A549 (cell line): ENCODE measurements around the gene TNFRSF11A. TPM values are rescaled to one million over a fixed set of nuclear protein-coding genes. Genes with fewer than 3 reads are reported as not detected.

Source experiments
- ATAC-seq, 2 experiments: fragments of 200-7000 bp in 1 of 2; fragments of >200 bp in 1 of 2; cut with Nextera tagmentation in 1 of 2; cut with Tn5 transposase in 1 of 2; 3 replicates each; pipeline versions ENCODE4 v1.8.0 to v1.9.1; 2018 to 2020; ENCODE audit warnings: mild to moderate bottlenecking in 1 of 2, moderate library complexity in 1 of 2
- CTCF ChIA-PET: fragments of 300-600 bp; sonication (Branson Sonifier 250); formaldehyde crosslinking; extraction: SDS; loops from one replicate; lab custom pipeline; 2021; ENCODE audit warnings: antibody characterized with exemption, inconsistent platforms; lab: Yijun Ruan, JAX
- POLR2A ChIA-PET: fragments of 350-600 bp; formaldehyde crosslinking; extraction: SDS; loops from one replicate; lab custom pipeline; 2021; ENCODE audit warnings: antibody characterized with exemption, inconsistent platforms; lab: Yijun Ruan, JAX
- DNase-seq, 2 experiments: peaks; one replicate each; pipeline versions ENCODE4 v3.0.0 to v3.0.0-alpha.2; 2011 to 2016; ENCODE audit warnings: low read depth in 1 of 2, low spot score in 1 of 2
- FAIRE-seq: peaks from 2 replicates; lab custom pipeline; 2011; peaks lifted over from hg19 to GRCh38; lab: Jason Lieb, UNC
- H3K27ac ChIP-seq, 2 experiments: fragments of >200 bp; sonication (Bioruptor Twin); formaldehyde crosslinking; 3 replicates each; pipeline ENCODE4 v1.5.1; 2016 to 2017
- H3K4me1 ChIP-seq: fragments of >200 bp; sonication (Bioruptor Twin); formaldehyde crosslinking; 3 replicates; pipeline ENCODE4 v1.6.1; 2016
- H3K4me2 ChIP-seq: fragments of >200 bp; sonication (Bioruptor Twin); formaldehyde crosslinking; 3 replicates; pipeline ENCODE4 v1.6.1; 2016
- H3K4me3 ChIP-seq: fragments of >200 bp; sonication (Bioruptor Twin); formaldehyde crosslinking; 3 replicates; pipeline ENCODE4 v1.5.1; 2016
- H3K9me3 ChIP-seq: fragments of >200 bp; sonication (Bioruptor Twin); formaldehyde crosslinking; 3 replicates; pipeline ENCODE4 v1.6.1; 2016
- CBX2 ChIP-seq: fragments of 200-600 bp; sonication (generic); IDR thresholded peaks from 2 replicates; pipeline ENCODE4 v1.6.1; 2016; ENCODE audit warnings: low read depth, mild to moderate bottlenecking, borderline replicate concordance
- CBX8 ChIP-seq: fragments of 200-600 bp; sonication (generic); IDR thresholded peaks from 2 replicates; pipeline ENCODE4 v1.6.1; 2016
- CEBPB ChIP-seq, 2 experiments: fragments of >200 bp in 1 of 2; sonication (Bioruptor Twin) in 1 of 2; formaldehyde crosslinking in 1 of 2; IDR thresholded peaks; 2 replicates each; pipeline ENCODE4 v1.6.1; 2012 to 2016
- HEYL ChIP-seq: fragments of 250-450 bp; sonication (Bioruptor Pico); IDR thresholded peaks from 2 replicates; pipeline ENCODE4 v1.8.0; 2021; ENCODE audit warnings: mild to moderate bottlenecking, moderate library complexity
- HOXA7 ChIP-seq: fragments of 250-450 bp; sonication (Bioruptor Pico); IDR thresholded peaks from 2 replicates; pipeline ENCODE4 v1.5.0; 2020; ENCODE audit warnings: mild to moderate bottlenecking, moderate library complexity
- HOXB13 ChIP-seq: fragments of 250-450 bp; sonication (Bioruptor Pico); IDR thresholded peaks from 2 replicates; pipeline ENCODE4 v1.5.0; 2020; ENCODE audit warnings: low read depth, mild to moderate bottlenecking, moderate library complexity
- HOXB5 ChIP-seq: fragments of 250-450 bp; sonication (Bioruptor Pico); IDR thresholded peaks from 2 replicates; pipeline ENCODE4 v1.5.0; 2020; ENCODE audit warnings: mild to moderate bottlenecking, moderate library complexity
- JUN ChIP-seq, 2 experiments: fragments of >200 bp; sonication (Bioruptor Twin); formaldehyde crosslinking; IDR thresholded peaks; 2 replicates in 1 of 2; 3 replicates in 1 of 2; pipeline ENCODE4 v1.6.1; 2016 to 2017
- KDM5A ChIP-seq: fragments of 200-600 bp; sonication (generic); IDR thresholded peaks from 2 replicates; pipeline ENCODE4 v1.6.1; 2016; ENCODE audit warnings: antibody characterized with exemption, mild to moderate bottlenecking
- NPAS2 ChIP-seq: fragments of 250-450 bp; sonication (Bioruptor Pico); IDR thresholded peaks from 2 replicates; pipeline ENCODE4 v1.8.0; 2022; ENCODE audit warnings: mild to moderate bottlenecking, moderate library complexity, borderline replicate concordance
- RAD21 ChIP-seq, 2 experiments: fragments of >200 bp in 1 of 2; sonication (Bioruptor Twin) in 1 of 2; formaldehyde crosslinking in 1 of 2; IDR thresholded peaks in 1 of 2; conservative IDR thresholded peaks in 1 of 2; 2 replicates in 1 of 2; 3 replicates in 1 of 2; pipeline ENCODE4 v1.6.1; 2012 to 2018; ENCODE audit warnings: inconsistent platforms in 1 of 2
- RCOR1 ChIP-seq: fragments of 150-350 bp; IDR thresholded peaks from 2 replicates; pipeline ENCODE4 v1.6.1; 2014; ENCODE audit warnings: antibody characterized with exemption, low read length, low read depth
- RFX5 ChIP-seq: fragments of 450-650 bp; IDR thresholded peaks from 2 replicates; pipeline ENCODE4 v1.7.1; 2014; ENCODE audit warnings: antibody characterized with exemption, mild to moderate bottlenecking, moderate library complexity
- SMC3 ChIP-seq: fragments of >200 bp; sonication (Bioruptor Twin); formaldehyde crosslinking; IDR thresholded peaks from 3 replicates; pipeline ENCODE4 v1.6.1; 2018; ENCODE audit warnings: inconsistent platforms
- SREBF2 ChIP-seq: fragments of 450-650 bp; IDR thresholded peaks from 2 replicates; pipeline ENCODE4 v1.6.1; 2014; ENCODE audit warnings: mild to moderate bottlenecking, moderate library complexity
- ZFP36 ChIP-seq: fragments of 450-650 bp; IDR thresholded peaks from 2 replicates; pipeline ENCODE4 v1.6.1; 2014; ENCODE audit warnings: borderline replicate concordance; ENCODE audit not compliant: partially characterized antibody
- WGBS: methylation state at CpG from one replicate; pipeline ENCODE4 v1.1.6; 2017; ENCODE audit errors: missing lambda C conversion rate; 5-methylcytosine and 5-hydroxymethylcytosine counted together
- polyA plus RNA-seq, 4 experiments: library from polyadenylated mRNA; depleted of rRNA in 3 of 4; stranded (reverse); fragments of >200 nt; fragmentation: RNase III in 1 of 4; extraction: RNeasy Plus Mini Kit Qiagen cat#74134 plus additional on column Dnase treatment in 1 of 4; gene quantifications; 2 replicates in 3 of 4; 3 replicates in 1 of 4; pipeline ENCODE4 v1.2.3, GENCODE V29; 2011 to 2017
- TF ChIP-seq, protein P1 (sequence below): fragments of >200 bp; sonication (Bioruptor Twin); formaldehyde crosslinking; IDR thresholded peaks from 3 replicates; pipeline ENCODE4 v1.5.1; 2016
- TF ChIP-seq, protein P2 (sequence below): fragments of 200-600 bp; sonication (generic); IDR thresholded peaks from 2 replicates; pipeline ENCODE4 v1.6.1; 2016; ENCODE audit warnings: antibody characterized with exemption, mild to moderate bottlenecking, moderate library complexity
- TF ChIP-seq, protein P3 (sequence below): fragments of 250-450 bp; sonication (Bioruptor Pico); IDR thresholded peaks from 2 replicates; pipeline ENCODE4 v1.5.0; 2020; ENCODE audit warnings: low read depth, mild to moderate bottlenecking, moderate library complexity

TNFRSF11A gene
- polyA plus RNA-seq, 2 of the 4 experiments (the other 2 are of a cell fraction), result 1.9 to 4.0 TPM

DNA sequence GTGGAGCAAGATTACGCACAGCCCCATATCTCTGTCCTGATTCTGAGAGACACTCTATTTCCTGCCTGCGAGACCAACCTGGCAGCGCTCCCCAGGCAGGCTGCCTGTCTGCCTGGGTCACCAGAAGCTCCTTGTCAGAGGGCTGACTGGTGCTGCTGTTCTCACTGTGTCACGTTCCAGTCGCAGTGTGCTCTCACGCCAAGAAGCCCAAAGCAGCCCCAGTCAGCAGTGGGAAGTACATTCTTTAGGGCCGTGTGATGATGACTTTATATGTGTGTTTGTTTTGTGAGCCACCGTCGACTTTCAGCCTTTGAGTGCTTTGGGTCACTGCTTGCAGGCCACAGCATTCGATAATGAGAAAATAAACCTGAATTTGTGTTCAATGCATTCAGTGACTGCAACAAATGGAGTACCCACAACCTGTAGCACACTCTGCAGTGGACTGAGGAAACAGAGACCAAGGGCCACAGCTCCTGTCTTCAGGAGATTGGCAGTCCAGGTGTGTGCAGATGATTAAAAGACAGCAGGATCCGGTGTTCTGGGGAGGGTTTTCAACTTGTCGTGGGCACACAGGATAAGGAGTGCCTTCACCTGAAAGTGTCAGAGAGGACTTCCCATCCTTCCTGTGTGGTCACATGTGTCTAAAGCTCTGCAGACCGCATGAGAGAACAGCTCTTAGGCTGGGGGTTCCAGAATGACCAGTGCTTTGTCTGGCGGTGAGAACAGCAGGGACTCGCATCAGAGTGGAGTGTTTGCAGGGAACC lies 4.8 kb downstream of the TNFRSF11A start:
- WGBS, result 28% methylated on average over 12 of the region's 15 CpGs
- no peak for FAIRE-seq
- CTCF ChIA-PET, result interaction anchor here (0.9 kb wide), 2 partner anchors 69 to 254 kb away, joined by 3 to 4 read pairs; no protein-coding TSS in a partner anchor
- POLR2A ChIA-PET, result interaction anchor here (0.7 kb wide), 1 partner anchor 55 kb away, joined by 3 read pairs; no protein-coding TSS in a partner anchor
- no peaks in the 10 kb centered on the region for H3K9me3 ChIP-seq
- H3K27ac ChIP-seq, result peak overlapping the region in 1 of 2 experiments; percentile 67; a peak in 3 of 6 replicates
- no peak for DNase-seq
- no peak overlapping the region for H3K4me3 ChIP-seq
- ATAC-seq, result peak; percentile 20 to 23; a peak in 4 of 6 replicates
- TF ChIP-seq CBX8 (no peak), HOXB5 (CRISPR knock-in tag) (no peak), RAD21 (conservative IDR thresholded peaks at IDR 0.05 in 1 of 2, IDR thresholded peaks at IDR 0.05 in 1 of 2) (no peak), NPAS2 (CRISPR knock-in tag) (no peak), SMC3 (no peak), KDM5A (no peak), SREBF2 (no peak), JUN (IDR thresholded peaks at IDR 0.05) (no peak), HOXB13 (CRISPR knock-in tag) (no peak), CEBPB (IDR thresholded peaks at IDR 0.05) (no peak)
- TF ChIP-seq, protein P1, sequence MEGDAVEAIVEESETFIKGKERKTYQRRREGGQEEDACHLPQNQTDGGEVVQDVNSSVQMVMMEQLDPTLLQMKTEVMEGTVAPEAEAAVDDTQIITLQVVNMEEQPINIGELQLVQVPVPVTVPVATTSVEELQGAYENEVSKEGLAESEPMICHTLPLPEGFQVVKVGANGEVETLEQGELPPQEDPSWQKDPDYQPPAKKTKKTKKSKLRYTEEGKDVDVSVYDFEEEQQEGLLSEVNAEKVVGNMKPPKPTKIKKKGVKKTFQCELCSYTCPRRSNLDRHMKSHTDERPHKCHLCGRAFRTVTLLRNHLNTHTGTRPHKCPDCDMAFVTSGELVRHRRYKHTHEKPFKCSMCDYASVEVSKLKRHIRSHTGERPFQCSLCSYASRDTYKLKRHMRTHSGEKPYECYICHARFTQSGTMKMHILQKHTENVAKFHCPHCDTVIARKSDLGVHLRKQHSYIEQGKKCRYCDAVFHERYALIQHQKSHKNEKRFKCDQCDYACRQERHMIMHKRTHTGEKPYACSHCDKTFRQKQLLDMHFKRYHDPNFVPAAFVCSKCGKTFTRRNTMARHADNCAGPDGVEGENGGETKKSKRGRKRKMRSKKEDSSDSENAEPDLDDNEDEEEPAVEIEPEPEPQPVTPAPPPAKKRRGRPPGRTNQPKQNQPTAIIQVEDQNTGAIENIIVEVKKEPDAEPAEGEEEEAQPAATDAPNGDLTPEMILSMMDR, result no peak
- TF ChIP-seq, protein P2, sequence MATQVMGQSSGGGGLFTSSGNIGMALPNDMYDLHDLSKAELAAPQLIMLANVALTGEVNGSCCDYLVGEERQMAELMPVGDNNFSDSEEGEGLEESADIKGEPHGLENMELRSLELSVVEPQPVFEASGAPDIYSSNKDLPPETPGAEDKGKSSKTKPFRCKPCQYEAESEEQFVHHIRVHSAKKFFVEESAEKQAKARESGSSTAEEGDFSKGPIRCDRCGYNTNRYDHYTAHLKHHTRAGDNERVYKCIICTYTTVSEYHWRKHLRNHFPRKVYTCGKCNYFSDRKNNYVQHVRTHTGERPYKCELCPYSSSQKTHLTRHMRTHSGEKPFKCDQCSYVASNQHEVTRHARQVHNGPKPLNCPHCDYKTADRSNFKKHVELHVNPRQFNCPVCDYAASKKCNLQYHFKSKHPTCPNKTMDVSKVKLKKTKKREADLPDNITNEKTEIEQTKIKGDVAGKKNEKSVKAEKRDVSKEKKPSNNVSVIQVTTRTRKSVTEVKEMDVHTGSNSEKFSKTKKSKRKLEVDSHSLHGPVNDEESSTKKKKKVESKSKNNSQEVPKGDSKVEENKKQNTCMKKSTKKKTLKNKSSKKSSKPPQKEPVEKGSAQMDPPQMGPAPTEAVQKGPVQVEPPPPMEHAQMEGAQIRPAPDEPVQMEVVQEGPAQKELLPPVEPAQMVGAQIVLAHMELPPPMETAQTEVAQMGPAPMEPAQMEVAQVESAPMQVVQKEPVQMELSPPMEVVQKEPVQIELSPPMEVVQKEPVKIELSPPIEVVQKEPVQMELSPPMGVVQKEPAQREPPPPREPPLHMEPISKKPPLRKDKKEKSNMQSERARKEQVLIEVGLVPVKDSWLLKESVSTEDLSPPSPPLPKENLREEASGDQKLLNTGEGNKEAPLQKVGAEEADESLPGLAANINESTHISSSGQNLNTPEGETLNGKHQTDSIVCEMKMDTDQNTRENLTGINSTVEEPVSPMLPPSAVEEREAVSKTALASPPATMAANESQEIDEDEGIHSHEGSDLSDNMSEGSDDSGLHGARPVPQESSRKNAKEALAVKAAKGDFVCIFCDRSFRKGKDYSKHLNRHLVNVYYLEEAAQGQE, result no peak
- peak overlapping the region; percentile 47 for H3K4me2 ChIP-seq
- peaks cover 26% of the 10 kb centered on the region for H3K4me1 ChIP-seq

DNA sequence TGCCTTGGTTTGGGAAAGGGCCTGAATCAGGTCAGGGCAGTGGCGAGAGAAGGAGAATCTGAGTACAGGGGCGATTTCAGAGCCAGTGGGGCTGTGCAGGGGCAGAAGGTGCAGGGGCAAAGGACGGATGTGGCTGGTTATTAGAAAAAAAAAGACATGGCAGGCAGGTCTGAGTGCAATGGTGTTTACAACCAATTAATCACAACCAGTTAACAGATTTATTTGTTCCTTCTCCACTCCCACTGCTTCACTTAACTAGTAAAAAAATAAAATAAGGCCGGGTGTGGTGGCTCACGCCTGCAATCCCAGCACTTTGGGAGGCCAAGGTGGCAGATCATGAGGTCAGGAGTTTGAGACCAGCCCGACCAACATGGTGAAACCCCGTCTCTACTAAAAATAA lies 5.5 kb downstream of the TNFRSF11A start:
- POLR2A ChIA-PET, result no interaction called here
- CTCF ChIA-PET, result no interaction called here
- Histone ChIP-seq H3K27ac (no peak overlapping the region), H3K4me3 (no peak overlapping the region), H3K9me3 (no peaks in the 10 kb centered on the region), H3K4me1 (peaks cover 26% of the 10 kb centered on the region), H3K4me2 (no peak overlapping the region)
- ATAC-seq (no peak), DNase-seq (no peak), FAIRE-seq (no peak)
- 96% methylated on average over 7 of the region's 7 CpGs for WGBS
- TF ChIP-seq RFX5 (no peak), ZFP36 (no peak), HEYL (CRISPR knock-in tag) (no peak), RCOR1 (no peak), HOXA7 (CRISPR knock-in tag) (no peak), CBX2 (no peak)
- TF ChIP-seq, protein P3, sequence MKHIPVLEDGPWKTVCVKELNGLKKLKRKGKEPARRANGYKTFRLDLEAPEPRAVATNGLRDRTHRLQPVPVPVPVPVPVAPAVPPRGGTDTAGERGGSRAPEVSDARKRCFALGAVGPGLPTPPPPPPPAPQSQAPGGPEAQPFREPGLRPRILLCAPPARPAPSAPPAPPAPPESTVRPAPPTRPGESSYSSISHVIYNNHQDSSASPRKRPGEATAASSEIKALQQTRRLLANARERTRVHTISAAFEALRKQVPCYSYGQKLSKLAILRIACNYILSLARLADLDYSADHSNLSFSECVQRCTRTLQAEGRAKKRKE (CRISPR knock-in tag), result no peak
